Lower leg skin (tissue), 3 donors: ENCODE measurements around the gene MRPL46.

ENCODE experiments used
- CTCF ChIP-seq, 3 donors: fragments of 450-650 bp; IDR thresholded peaks; one replicate each; pipeline ENCODE4 v1.5.1; 2016; ENCODE audit warnings: antibody characterized with exemption in 3 of 3, mild to moderate bottlenecking in 3 of 3, moderate library complexity in 2 of 3
- POLR2A ChIP-seq, 2 donors: fragments of 450-650 bp; IDR thresholded peaks; one replicate each; pipeline ENCODE4 v1.6.1; 2016 to 2017; ENCODE audit warnings: antibody characterized with exemption in 2 of 2, mild to moderate bottlenecking in 1 of 2, moderate library complexity in 1 of 2

- TF ChIP-seq CTCF (IDR thresholded peaks at IDR 0.05) (no peak), POLR2A (IDR thresholded peaks at IDR 0.05) (no peak)
Measured at GRCh38 chr15:88470625-88471372, 3.6 kb upstream of the MRPL46 start.
